Stromal cell of bone marrow (primary cell): ENCODE results near the gene ARL8B.
A peak's percentile ranks its signal among the peaks of the same experiment; 100 is the strongest.

ENCODE experiments used
- DNase-seq: peaks from one replicate; pipeline ENCODE4 v3.0.0-alpha.2; 2012; ENCODE audit warnings: low read depth

The ARL8B gene

GRCh38 chr3:5187156-5187919 is 65.2 kb downstream of the ARL8B start, which contains the start of gene EDEM1:
TSS of gene EDEM1 (plus strand) at chr3:5187707. CDS start at chr3:5187806, 99 bp downstream.
- DNase-seq, result peak; percentile 94

- no peak for DNase-seq
Measured at GRCh38 chr3:5187920-5188418, 65.9 kb downstream of the ARL8B start.

- no peak for DNase-seq
Measured at GRCh38 chr3:5188419-5189221, 66.5 kb downstream of the ARL8B start.

GRCh38 chr3:5190147-5190791 is 68.2 kb downstream of the ARL8B start:
- DNase-seq, result no peak

GRCh38 chr3:5191555-5192304 is 69.6 kb downstream of the ARL8B start:
- DNase-seq, result no peak

GRCh38 chr3:5192571-5193365 is 70.7 kb downstream of the ARL8B start:
- DNase-seq, result no peak

GRCh38 chr3:5194341-5194740 is 72.2 kb downstream of the ARL8B start:
- DNase-seq, result no peak

- DNase-seq, result peak; percentile 52
Measured at GRCh38 chr3:5194801-5195509, 72.9 kb downstream of the ARL8B start.

GRCh38 chr3:5195605-5196004 is 73.5 kb downstream of the ARL8B start:
- DNase-seq, result no peak

- no peak for DNase-seq
Measured at GRCh38 chr3:5197022-5197421, 74.9 kb downstream of the ARL8B start.

GRCh38 chr3:5197470-5198312 is 75.6 kb downstream of the ARL8B start:
- DNase-seq, result no peak

GRCh38 chr3:5198313-5198677 is 76.2 kb downstream of the ARL8B start:
- no peak for DNase-seq

GRCh38 chr3:5198986-5199731 is 77.1 kb downstream of the ARL8B start:
- DNase-seq, result no peak

GRCh38 chr3:5201536-5201935 is 79.4 kb downstream of the ARL8B start:
- no peak for DNase-seq

- peak; percentile 77 for DNase-seq
Measured at GRCh38 chr3:5202222-5202621, 80.1 kb downstream of the ARL8B start.

GRCh38 chr3:5205165-5205941 is 83.3 kb downstream of the ARL8B start:
- peak; percentile 68 for DNase-seq

GRCh38 chr3:5210926-5211325 is 88.8 kb downstream of the ARL8B start:
- DNase-seq, result no peak
